ENCODE results near the gene ELF3. TPM values are rescaled to one million over a fixed set of nuclear protein-coding genes. Genes with fewer than 3 reads are reported as not detected.

The ELF3 gene
- total RNA-seq, 1 donor from 2014 or later = 4.8 TPM

GRCh38 chr1:202007805-202008489 is 2.4 kb upstream of the ELF3 start:
- H3K4me3 Mint-ChIP-seq = no peak overlapping the region
- H3K27ac Mint-ChIP-seq = no peak overlapping the region
- peaks cover 40% of the 10 kb centered on the region for H3K36me3 Mint-ChIP-seq (ENCODE audit: low read depth)
- ATAC-seq (ENCODE audit: low read depth) = no peak
- POLR2A ChIA-PET = no interaction called here
- CTCF ChIA-PET = interaction anchor here (0.6 to 1.3 kb wide), 2 partner anchors 8 to 112 kb away, joined by 3 to 5 read pairs; no protein-coding TSS in a partner anchor
- no peaks in the 10 kb centered on the region for H3K27me3 Mint-ChIP-seq
- intact Hi-C loops (cut with micrococcal nuclease) = loop anchor here (5.0 kb wide), 2 partner anchors 109 to 309 kb away; no protein-coding TSS in a partner anchor
- no peak for TF ChIP-seq CTCF (IDR thresholded peaks at IDR 0.05)
- no peaks in the 10 kb centered on the region for H3K9me3 Mint-ChIP-seq
- H3K4me1 Mint-ChIP-seq = peaks cover 10% of the 10 kb centered on the region
- DNase-seq = no peak

- Mint-ChIP-seq H3K4me3 (peak overlapping the region; percentile 28), H3K4me1 (peaks cover 10% of the 10 kb centered on the region)
- ATAC-seq (ENCODE audit: low read depth) = peak; percentile 65
Observed at GRCh38 chr1:202009326-202010179, 834 bp upstream of the ELF3 start.

GRCh38 chr1:202011994-202012393 is 1.6 kb downstream of the ELF3 start:
- Mint-ChIP-seq H3K27me3 (peaks cover under 1% of the 10 kb centered on the region), H3K9me3 (no peaks in the 10 kb centered on the region), H3K4me3 (no peak overlapping the region), H3K4me1 (peaks cover 10% of the 10 kb centered on the region), H3K27ac (no peak overlapping the region), H3K36me3 (ENCODE audit: low read depth) (peaks cover 5% of the 10 kb centered on the region)
- TF ChIP-seq CTCF (IDR thresholded peaks at IDR 0.05) = no peak
- ChIA-PET CTCF (interaction anchor here (0.9 kb wide), 1 partner anchor 106 kb away, joined by 3 read pairs; no protein-coding TSS in a partner anchor), POLR2A (no interaction called here)
- ATAC-seq (ENCODE audit: low read depth) (no peak), DNase-seq (no peak)
- intact Hi-C loops (cut with micrococcal nuclease) = no loop called here

More at GRCh38 chr1:202009326-202010179, 834 bp upstream of the ELF3 start:
- intact Hi-C loops (cut with micrococcal nuclease) = loop anchor here (1.0 to 5.0 kb wide), 3 partner anchors 108 to 308 kb away; no protein-coding TSS in a partner anchor
- Mint-ChIP-seq H3K27me3 (no peaks in the 10 kb centered on the region), H3K36me3 (ENCODE audit: low read depth) (peaks cover 24% of the 10 kb centered on the region), H3K27ac (no peak overlapping the region), H3K9me3 (no peaks in the 10 kb centered on the region)
- peak; percentile 64 for TF ChIP-seq CTCF (IDR thresholded peaks at IDR 0.05)
- ChIA-PET POLR2A (no interaction called here), CTCF (interaction anchor here (1.0 to 1.3 kb wide), 5 partner anchors 8 to 125 kb away, joined by 3 to 6 read pairs (median 4); no protein-coding TSS in a partner anchor)
- no peak for DNase-seq

- no peak for ATAC-seq (ENCODE audit: low read depth)
- no peak for DNase-seq
- no peaks in the 10 kb centered on the region for H3K36me3 Mint-ChIP-seq (ENCODE audit: low read depth)
- H3K4me1 Mint-ChIP-seq = peaks cover 10% of the 10 kb centered on the region
- no peak overlapping the region for H3K27ac Mint-ChIP-seq
- no peaks in the 10 kb centered on the region for H3K9me3 Mint-ChIP-seq
- TF ChIP-seq CTCF (IDR thresholded peaks at IDR 0.05) = no peak
- H3K4me3 Mint-ChIP-seq = no peak overlapping the region
- ChIA-PET POLR2A (no interaction called here), CTCF (interaction anchor here (0.9 kb wide), 1 partner anchor 106 kb away, joined by 3 read pairs; no protein-coding TSS in a partner anchor)
- intact Hi-C loops (cut with micrococcal nuclease) = no loop called here
- peaks cover 2% of the 10 kb centered on the region for H3K27me3 Mint-ChIP-seq
Observed at GRCh38 chr1:202012544-202013478, 2.4 kb downstream of the ELF3 start.
